ENCODE measurements around the gene CENPVL2. TPM values are rescaled to one million over a fixed set of nuclear protein-coding genes. Genes with fewer than 3 reads are reported as not detected.
"Not testable (repeated sequence)": the region's sequence is repeated elsewhere in the genome, so short reads cannot be mapped to it uniquely, and the experiment has no call there.

CENPVL2 gene
- 1.1 TPM for polyA plus RNA-seq (2013, experiment 1 of 4)
- polyA plus RNA-seq (2013, experiment 2 of 4), result 1.2 TPM
- 0.69 TPM for polyA plus RNA-seq (2013, experiment 3 of 4)
- 1.3 TPM for polyA plus RNA-seq (2013, experiment 4 of 4)

GRCh38 chrX:51682720-51683062 is at the start of gene CENPVL2:
Gene CENPVL2 (minus strand): TSS chrX:51682831. CDS start chrX:51682831, 0 bp downstream.
- H3K9me3 ChIP-seq (ENCODE audit: control insufficient read depth, low read length); H3K4me3 ChIP-seq (ENCODE audit: insufficient read depth, low read depth, low read length): not testable (repeated sequence)
- WGBS, 2 experiments, result no CpG with 5 or more reads among the region's 30 CpGs

GRCh38 chrX:51728202-51728601 is 45.6 kb upstream of the CENPVL2 start:
- no peak overlapping the region for H3K27ac ChIP-seq (ENCODE audit: insufficient read depth, low read depth, low read length, poor library complexity, severe bottlenecking)
- H3K4me3 ChIP-seq (ENCODE audit: insufficient read depth, low read depth, low read length), result no peak overlapping the region
- no peaks in the 10 kb centered on the region for H3K36me3 ChIP-seq (ENCODE audit: control insufficient read depth, insufficient read depth, low read length)
- H3K9me3 ChIP-seq (ENCODE audit: control insufficient read depth, low read length), result no peaks in the 10 kb centered on the region
- no peaks in the 10 kb centered on the region for H3K27me3 ChIP-seq (ENCODE audit: control insufficient read depth, insufficient read depth, low read length, poor library complexity, severe bottlenecking)
- no peaks in the 10 kb centered on the region for H3K4me1 ChIP-seq (ENCODE audit: control insufficient read depth, insufficient read depth, low read length)

More at GRCh38 chrX:51682720-51683062, at the start of gene CENPVL2:
- H3K27ac ChIP-seq (ENCODE audit: insufficient read depth, low read depth, low read length, poor library complexity, severe bottlenecking); H3K27me3 ChIP-seq (ENCODE audit: control insufficient read depth, insufficient read depth, low read length, poor library complexity, severe bottlenecking); H3K36me3 ChIP-seq (ENCODE audit: control insufficient read depth, insufficient read depth, low read length); H3K4me1 ChIP-seq (ENCODE audit: control insufficient read depth, insufficient read depth, low read length): not testable (repeated sequence)

- H3K36me3 ChIP-seq (ENCODE audit: control insufficient read depth, insufficient read depth, low read length); H3K4me1 ChIP-seq (ENCODE audit: control insufficient read depth, insufficient read depth, low read length); H3K27ac ChIP-seq (ENCODE audit: insufficient read depth, low read depth, low read length, poor library complexity, severe bottlenecking); H3K9me3 ChIP-seq (ENCODE audit: control insufficient read depth, low read length); H3K27me3 ChIP-seq (ENCODE audit: control insufficient read depth, insufficient read depth, low read length, poor library complexity, severe bottlenecking); H3K4me3 ChIP-seq (ENCODE audit: insufficient read depth, low read depth, low read length): not testable (repeated sequence)
- WGBS, 2 experiments, result no CpG with 5 or more reads among the region's 18 CpGs
These were observed 30.5 kb upstream of the CENPVL2 start for GRCh38 chrX:51712943-51713647.

DNA sequence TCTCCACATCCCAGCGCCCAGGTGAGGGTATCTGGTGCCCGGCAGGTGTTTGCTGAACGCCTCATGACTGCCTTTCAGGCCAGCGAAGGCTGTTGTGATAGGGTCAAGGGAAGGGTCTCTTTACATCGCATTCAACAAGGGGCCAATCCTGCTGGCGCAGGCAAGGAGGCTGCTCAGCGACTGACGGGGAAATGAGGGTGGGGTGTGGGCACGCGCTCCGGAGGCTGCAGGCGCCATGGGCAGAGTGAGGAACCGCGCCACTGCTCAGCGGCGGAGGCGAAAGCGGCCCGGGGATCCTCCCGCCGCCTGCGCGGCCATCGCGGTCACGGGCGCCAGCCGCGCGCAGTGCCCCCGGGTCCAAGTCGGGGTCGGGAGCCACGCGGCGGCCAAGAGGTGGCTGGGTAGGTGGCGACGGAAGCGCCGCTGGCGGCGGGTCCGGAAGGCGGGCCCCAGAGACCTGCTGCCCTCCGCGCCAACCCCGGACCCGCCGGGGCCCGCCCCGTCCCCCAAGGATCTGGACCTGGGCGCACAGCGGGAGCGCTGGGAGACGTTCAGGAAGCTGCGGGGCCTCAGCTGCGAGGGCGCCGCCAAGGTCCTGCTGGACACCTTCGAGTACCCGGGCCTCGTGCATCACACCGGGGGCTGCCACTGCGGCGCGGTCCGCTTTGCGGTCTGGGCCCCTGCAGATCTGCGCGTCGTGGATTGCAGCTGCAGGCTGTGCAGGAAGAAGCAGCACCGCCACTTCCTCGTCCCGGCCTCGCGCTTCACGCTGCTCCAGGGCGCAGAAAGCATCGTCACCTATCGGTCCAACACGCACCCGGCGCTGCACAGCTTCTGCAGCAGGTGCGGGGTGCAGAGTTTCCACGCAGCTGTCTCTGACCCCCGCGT is 27.9 kb upstream of the CENPVL2 start, which contains the start of gene CENPVL1:
Gene CENPVL1, plus strand, starts transcription at position 236 of the 888 bp plus-strand sequence. Its CDS starts 0 bp downstream, at position 236.
- H3K4me3 ChIP-seq (ENCODE audit: insufficient read depth, low read depth, low read length); H3K27ac ChIP-seq (ENCODE audit: insufficient read depth, low read depth, low read length, poor library complexity, severe bottlenecking); H3K27me3 ChIP-seq (ENCODE audit: control insufficient read depth, insufficient read depth, low read length, poor library complexity, severe bottlenecking); H3K36me3 ChIP-seq (ENCODE audit: control insufficient read depth, insufficient read depth, low read length); H3K9me3 ChIP-seq (ENCODE audit: control insufficient read depth, low read length); H3K4me1 ChIP-seq (ENCODE audit: control insufficient read depth, insufficient read depth, low read length): not testable (repeated sequence)
- no CpG with 5 or more reads among the region's 87 CpGs for WGBS, 2 experiments

GRCh38 chrX:51697397-51697796 is 14.8 kb upstream of the CENPVL2 start:
- no peaks in the 10 kb centered on the region for H3K27me3 ChIP-seq (ENCODE audit: control insufficient read depth, insufficient read depth, low read length, poor library complexity, severe bottlenecking)
- no peak overlapping the region for H3K4me3 ChIP-seq (ENCODE audit: insufficient read depth, low read depth, low read length)
- H3K9me3 ChIP-seq (ENCODE audit: control insufficient read depth, low read length), result no peaks in the 10 kb centered on the region
- no peaks in the 10 kb centered on the region for H3K4me1 ChIP-seq (ENCODE audit: control insufficient read depth, insufficient read depth, low read length)
- no peak overlapping the region for H3K27ac ChIP-seq (ENCODE audit: insufficient read depth, low read depth, low read length, poor library complexity, severe bottlenecking)
- WGBS, 2 experiments, result 93 to 96% methylated on average over 8 of the region's 8 CpGs
- H3K36me3 ChIP-seq (ENCODE audit: control insufficient read depth, insufficient read depth, low read length), result no peaks in the 10 kb centered on the region

- Histone ChIP-seq H3K4me1 (ENCODE audit: control insufficient read depth, insufficient read depth, low read length) (no peaks in the 10 kb centered on the region), H3K27me3 (ENCODE audit: control insufficient read depth, insufficient read depth, low read length, poor library complexity, severe bottlenecking) (no peaks in the 10 kb centered on the region), H3K4me3 (ENCODE audit: insufficient read depth, low read depth, low read length) (no peak overlapping the region), H3K27ac (ENCODE audit: insufficient read depth, low read depth, low read length, poor library complexity, severe bottlenecking) (no peak overlapping the region), H3K9me3 (ENCODE audit: control insufficient read depth, low read length) (no peaks in the 10 kb centered on the region), H3K36me3 (ENCODE audit: control insufficient read depth, insufficient read depth, low read length) (no peaks in the 10 kb centered on the region)
- WGBS, 2 experiments, result 86 to 92% methylated on average over 6 of the region's 6 CpGs
These were observed 11.6 kb upstream of the CENPVL2 start for GRCh38 chrX:51694254-51694653.

DNA sequence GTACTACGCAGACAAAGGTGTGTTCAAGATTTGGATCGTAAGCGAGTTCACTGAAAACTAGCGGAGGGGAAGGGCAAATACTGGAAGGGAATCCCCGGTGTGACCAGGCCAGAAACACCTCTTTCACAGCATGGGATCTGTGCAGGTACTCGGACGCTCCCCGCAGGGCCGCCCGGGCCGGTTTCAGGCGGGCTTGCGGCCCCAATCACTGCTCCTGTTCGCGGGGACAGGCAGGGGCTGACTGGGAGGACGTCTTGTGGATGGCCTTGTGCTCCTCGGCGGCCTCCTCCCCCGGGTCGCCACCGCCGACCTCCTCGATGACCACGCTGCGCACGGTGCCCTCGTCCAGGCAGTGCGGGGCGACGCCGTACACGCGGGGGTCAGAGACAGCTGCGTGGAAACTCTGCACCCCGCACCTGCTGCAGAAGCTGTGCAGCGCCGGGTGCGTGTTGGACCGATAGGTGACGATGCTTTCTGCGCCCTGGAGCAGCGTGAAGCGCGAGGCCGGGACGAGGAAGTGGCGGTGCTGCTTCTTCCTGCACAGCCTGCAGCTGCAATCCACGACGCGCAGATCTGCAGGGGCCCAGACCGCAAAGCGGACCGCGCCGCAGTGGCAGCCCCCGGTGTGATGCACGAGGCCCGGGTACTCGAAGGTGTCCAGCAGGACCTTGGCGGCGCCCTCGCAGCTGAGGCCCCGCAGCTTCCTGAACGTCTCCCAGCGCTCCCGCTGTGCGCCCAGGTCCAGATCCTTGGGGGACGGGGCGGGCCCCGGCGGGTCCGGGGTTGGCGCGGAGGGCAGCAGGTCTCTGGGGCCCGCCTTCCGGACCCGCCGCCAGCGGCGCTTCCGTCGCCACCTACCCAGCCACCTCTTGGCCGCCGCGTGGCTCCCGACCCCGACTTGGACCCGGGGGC is 567 bp downstream of the CENPVL2 start:
- H3K4me1 ChIP-seq (ENCODE audit: control insufficient read depth, insufficient read depth, low read length); H3K4me3 ChIP-seq (ENCODE audit: insufficient read depth, low read depth, low read length); H3K36me3 ChIP-seq (ENCODE audit: control insufficient read depth, insufficient read depth, low read length); H3K9me3 ChIP-seq (ENCODE audit: control insufficient read depth, low read length); H3K27ac ChIP-seq (ENCODE audit: insufficient read depth, low read depth, low read length, poor library complexity, severe bottlenecking); H3K27me3 ChIP-seq (ENCODE audit: control insufficient read depth, insufficient read depth, low read length, poor library complexity, severe bottlenecking): not testable (repeated sequence)
- WGBS, 2 experiments, result no CpG with 5 or more reads among the region's 88 CpGs

GRCh38 chrX:51679689-51680433 is 2.8 kb downstream of the CENPVL2 start:
- WGBS, 2 experiments, result no CpG with 5 or more reads among the region's 18 CpGs
- not testable (repeated sequence) for H3K4me1 ChIP-seq (ENCODE audit: control insufficient read depth, insufficient read depth, low read length); H3K36me3 ChIP-seq (ENCODE audit: control insufficient read depth, insufficient read depth, low read length); H3K27me3 ChIP-seq (ENCODE audit: control insufficient read depth, insufficient read depth, low read length, poor library complexity, severe bottlenecking); H3K27ac ChIP-seq (ENCODE audit: insufficient read depth, low read depth, low read length, poor library complexity, severe bottlenecking); H3K9me3 ChIP-seq (ENCODE audit: control insufficient read depth, low read length); H3K4me3 ChIP-seq (ENCODE audit: insufficient read depth, low read depth, low read length)

GRCh38 chrX:51665981-51666380 is 16.6 kb downstream of the CENPVL2 start:
- H3K4me3 ChIP-seq (ENCODE audit: insufficient read depth, low read depth, low read length), result no peak overlapping the region
- no peaks in the 10 kb centered on the region for H3K4me1 ChIP-seq (ENCODE audit: control insufficient read depth, insufficient read depth, low read length)
- H3K9me3 ChIP-seq (ENCODE audit: control insufficient read depth, low read length), result no peaks in the 10 kb centered on the region
- no peak overlapping the region for H3K27ac ChIP-seq (ENCODE audit: insufficient read depth, low read depth, low read length, poor library complexity, severe bottlenecking)
- no peaks in the 10 kb centered on the region for H3K27me3 ChIP-seq (ENCODE audit: control insufficient read depth, insufficient read depth, low read length, poor library complexity, severe bottlenecking)
- H3K36me3 ChIP-seq (ENCODE audit: control insufficient read depth, insufficient read depth, low read length), result no peaks in the 10 kb centered on the region
- WGBS, 2 experiments, result 86 to 97% methylated on average over 3 to 5 of the region's 5 CpGs

All from ectodermal cell (in vitro differentiated cells).